Activated CD8-positive, alpha-beta memory T cell treated with anti-CD3 and anti-CD28 coated beads, Interleukin-2, amount 50 U/mL, for 24 hours (primary cell): ENCODE results near the gene SCAPER.

ENCODE experiments used
- DNase-seq: peaks from one replicate; pipeline ENCODE4 v3.0.0-alpha.2; 2020; ENCODE audit errors: extremely low read depth

Gene SCAPER

DNA sequence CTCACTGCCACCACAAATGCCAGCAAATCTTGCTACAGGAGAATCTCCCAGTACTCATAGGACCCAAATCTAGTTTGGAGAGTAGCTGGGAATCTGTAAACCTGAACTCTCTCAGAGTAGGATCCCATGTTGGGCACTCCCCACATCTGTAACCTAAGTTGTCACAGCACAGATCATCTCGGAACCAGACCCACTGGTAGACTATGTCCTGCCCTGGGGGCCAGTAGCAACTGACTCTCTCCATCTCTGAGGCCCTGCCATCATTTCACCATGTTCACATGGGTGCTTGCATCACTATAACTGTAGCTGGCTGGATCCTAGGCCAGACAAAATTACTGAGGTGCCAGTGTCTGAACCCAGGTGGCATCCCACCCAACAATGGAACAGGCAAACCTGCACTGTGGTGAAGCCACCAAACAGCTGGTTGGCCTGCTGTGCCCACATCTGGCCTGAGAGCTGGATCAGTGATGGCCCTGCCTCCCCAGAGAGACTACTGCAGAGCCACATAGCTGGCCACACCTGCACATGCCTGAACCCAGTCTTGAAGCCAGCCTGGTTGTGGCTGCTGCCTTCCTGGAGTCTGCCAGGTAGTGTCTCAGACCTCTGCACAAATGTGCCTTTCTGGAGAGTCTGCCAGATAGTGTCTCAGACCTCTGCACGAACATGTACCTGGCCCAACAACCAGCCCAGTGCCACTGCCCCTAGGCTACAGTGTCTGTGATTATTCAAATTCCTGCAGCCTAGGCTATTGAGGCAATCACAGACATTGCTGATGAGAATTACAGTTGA, 486.6 kb downstream of the SCAPER start:
- DNase-seq = no peak

DNA sequence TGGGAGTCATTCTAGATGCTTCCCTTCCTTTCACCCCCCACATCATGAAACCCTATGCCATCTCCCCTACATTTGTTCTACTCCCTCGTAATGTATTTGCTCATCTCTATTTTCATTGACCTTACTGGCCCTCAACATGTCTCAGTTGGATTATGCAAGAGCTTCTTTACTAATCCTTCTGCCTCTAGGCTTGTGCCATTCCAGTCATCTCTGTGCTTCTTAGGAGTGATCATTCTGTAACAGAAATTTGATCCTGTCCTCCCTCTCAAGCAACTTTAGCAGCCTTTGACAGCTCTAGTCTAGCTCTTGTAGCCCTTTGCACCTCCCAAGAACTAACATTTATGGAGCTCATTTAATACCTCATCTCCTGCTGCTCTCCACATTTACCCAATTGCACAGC, 503.9 kb downstream of the SCAPER start:
- no peak for DNase-seq

DNA sequence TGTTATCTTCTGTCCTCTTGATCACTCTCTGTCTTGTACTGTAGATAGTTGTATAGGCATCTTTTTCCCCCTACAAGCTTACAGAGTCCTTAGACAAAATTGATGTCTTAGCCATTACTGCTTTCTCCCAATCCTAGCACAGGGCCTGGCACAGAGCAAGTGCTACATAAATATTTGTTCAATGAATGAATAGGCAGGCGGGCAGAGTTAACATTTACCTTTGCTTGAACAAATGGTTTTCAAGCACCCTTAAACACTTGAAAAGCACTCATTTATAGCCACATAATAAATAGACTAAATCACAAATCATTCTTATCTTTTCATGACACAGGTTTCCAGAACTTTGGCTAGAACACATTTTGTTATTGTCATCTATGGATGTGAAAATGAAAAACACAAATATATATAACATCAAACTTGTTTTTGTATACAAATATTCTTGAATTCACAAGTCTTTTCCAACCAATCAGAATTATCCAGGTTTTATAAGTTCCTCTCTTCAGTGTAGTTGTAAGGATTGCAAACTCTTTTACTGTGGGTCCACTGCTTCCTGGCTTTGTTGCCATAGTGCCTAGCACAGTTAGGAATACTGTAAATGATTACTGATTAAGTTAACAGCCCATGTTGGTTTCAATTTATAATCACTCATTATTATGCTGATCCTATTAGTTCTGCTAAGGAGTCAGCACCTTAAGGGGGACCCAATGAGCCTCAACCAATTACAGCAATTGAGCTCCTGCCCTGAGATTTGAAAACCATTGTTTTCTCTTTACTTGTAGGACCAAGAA, 506.6 kb downstream of the SCAPER start:
- DNase-seq = no peak

DNA sequence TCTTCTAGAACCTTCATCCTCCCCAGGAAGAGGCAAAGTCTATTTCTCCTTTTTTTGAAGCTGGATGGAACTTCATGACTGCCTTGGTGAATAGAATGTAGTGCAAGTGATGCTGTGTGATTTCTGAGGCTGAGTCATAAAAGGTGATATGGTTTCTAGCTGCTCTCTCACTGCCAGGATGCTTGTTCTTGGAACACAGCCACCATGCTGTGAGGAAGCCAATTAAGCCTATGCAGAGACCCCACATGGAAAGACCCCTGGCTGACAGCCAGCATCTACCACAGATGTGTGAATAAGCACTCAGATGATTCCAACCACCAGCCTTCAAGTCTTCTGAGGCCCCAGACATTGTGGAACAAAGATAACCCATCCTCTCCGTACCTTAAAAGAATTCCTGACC, 511.5 kb downstream of the SCAPER start:
- no peak for DNase-seq

DNA sequence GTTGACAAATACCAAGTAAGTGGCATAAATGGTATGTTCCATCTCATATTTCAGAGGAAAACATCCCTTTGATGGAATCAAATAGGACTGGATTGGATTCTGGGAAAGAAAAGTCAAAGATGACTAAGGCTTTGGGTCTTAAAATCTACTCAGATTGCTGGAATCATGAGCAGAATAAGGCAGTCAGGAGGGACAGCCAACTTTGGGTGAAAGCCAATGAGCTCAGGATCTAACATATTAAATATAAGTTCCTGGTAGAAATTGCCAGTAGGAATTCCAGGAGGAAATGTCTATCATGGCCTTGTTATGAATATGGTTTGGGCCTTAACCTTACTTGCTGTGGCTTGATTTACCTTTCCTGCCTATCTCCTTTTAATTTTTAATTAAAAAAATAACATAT, 513.3 kb downstream of the SCAPER start:
- no peak for DNase-seq

DNA sequence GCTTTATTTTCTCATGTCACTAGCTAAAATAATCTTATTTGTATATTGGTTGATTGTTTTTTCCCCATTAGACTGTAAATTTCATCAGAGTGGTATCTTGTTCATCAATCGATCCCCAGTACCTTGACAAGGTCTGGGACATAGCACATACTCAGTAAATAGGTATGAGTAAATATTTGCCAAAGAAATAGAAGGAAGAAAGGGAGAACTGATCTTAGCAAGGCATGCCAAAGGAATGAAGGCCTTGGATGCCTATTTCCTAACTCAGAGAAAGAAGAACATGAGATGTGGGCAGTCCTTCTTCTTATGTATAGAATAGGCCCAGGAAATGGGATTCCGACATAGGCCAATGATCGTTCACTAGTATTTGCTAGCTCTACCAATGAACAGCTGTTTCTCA, 513.8 kb downstream of the SCAPER start:
- no peak for DNase-seq

DNA sequence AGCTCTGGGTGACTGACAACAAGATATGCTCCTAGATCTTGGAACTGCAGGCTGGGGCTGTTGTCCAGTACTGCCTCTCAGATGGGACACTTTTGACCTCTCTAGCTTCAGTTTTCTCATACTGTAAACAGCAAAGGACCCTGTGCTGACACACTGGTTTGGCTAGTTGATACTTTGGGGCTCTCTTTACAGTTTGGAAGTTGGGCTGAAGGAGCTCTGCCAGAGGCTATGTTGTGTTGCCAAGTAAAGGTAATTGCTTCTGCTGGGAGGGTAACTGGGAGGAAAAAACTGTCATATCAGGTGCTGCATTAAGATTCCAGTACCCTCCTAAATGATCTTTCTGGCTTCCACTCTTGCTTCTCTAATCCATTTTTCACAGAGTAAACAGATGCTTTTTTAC, 514.6 kb downstream of the SCAPER start:
- no peak for DNase-seq

DNA sequence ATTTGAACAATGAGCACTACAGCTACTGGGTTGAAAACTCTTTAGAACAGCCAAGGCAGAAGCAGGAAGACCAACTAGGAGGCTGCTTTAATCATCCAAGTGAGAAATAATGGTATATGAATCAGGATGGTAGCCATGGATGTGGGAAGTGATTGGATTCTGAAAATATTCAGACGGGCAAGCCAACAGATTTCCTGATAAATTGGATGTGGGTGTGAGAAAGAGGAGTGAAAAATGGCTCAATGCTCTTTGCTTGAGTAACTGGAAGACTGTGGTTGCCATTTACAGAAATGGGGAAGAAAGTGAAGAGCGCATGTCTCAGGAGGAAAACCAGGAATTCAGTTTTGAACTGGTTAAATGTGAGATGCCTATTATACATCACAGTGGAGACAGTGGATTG, 518.2 kb downstream of the SCAPER start:
- DNase-seq = no peak

DNA sequence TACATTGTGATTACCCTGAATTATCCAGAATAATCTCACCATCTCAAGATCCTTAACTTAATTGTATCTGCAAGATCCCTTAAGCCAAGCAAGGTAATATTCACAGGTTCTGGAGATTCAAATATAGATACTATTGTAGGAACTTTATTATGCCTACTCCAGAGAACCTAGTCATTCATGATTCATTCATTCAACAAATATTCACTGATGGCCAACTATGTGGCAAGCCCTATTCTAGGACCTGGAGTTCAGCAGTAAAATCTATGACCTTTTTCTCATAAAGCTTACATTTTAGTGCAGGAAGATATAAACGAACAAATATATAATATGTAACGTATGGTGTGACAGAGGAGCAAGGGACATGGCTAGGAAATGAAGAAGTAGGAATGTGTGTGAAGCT, 519.0 kb downstream of the SCAPER start:
- DNase-seq = no peak

DNA sequence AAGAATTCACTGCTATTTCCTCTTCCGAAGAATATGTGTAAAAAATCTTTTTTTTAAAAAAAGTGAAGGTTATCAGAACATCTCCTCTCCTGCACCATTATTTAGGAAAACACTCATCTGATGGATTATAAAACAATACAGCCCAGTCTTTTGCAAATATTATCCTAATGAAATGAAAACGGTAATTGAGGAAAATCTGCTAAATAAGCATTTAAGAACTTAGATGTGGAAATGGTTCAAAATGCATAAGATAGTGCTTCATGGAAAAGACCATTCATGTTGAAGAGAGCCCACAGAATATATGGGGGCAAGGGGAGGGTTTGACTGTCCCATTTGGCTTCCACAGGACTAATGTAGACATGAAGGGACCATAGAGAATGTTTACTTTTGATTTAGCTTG, 520.7 kb downstream of the SCAPER start:
- no peak for DNase-seq

DNA sequence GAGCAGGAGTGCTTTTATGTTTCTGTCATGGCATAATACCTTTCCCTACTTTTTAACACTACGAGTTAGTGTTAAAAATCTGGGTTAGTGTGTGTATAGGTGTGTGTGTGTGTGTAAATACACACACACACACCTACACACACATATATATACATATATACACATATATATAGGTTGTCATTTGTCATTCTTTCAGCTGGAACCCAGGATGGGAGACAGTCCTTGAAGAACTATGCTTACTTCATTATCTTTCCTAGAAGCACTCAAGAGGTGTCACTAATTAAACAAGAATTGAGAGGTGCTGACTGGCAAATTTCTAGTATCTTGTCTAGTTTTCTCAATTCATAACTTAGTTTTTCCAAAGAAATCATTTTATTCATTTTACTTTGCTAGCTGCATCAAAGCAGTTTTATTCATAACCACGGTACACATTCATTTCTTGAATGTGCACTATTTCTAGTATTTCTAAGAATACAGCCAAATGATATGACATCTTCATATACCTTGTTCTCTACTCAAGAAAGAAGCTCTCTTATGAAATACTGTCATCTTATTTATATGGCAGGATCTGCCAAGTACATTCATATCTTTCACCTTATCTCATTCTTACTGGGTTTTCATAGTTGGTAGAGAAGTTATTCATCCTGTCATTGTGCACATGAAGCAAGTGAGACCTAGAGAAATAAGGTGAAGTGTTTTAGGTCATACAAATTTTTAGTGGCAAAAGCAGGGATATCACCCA, 522.0 kb downstream of the SCAPER start:
- no peak for DNase-seq

DNA sequence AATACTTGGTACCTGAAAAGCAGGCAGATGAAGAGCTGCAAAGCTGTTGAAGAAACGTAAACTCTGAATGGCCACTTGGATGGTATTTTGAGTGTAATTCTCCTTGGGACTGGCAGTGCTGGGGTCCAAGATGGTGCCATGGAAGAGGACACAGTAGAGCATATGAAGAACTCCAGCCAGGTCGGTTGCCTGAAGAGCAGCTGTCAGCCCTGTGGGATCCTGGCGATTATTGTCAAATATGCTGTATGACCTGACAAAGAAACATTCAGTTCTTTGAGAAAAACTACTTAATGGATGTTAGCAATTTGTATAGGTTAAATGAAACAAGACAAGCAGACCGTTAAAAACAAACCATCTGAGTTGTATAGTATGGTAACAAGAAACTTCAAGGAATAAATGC, 523.8 kb downstream of the SCAPER start:
- DNase-seq = no peak

DNA sequence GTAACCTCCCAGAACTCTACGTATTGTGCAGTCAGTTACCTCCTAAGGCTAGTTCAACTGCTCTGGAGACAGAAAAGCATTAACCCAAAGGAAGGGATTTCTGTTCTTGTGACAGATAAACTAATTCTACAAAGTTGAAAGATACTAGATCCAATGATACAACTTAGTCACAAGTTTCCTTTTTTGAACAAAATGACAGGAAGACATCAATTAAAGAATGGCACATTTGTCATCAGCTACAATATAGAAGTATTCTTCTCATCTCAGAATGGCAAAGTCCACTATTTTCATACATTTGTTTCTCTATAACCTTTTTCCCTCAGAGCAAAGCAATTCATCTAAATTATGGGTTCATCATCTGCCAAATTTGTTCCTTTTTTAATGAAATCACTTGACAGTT, 524.9 kb downstream of the SCAPER start:
- DNase-seq = no peak

DNA sequence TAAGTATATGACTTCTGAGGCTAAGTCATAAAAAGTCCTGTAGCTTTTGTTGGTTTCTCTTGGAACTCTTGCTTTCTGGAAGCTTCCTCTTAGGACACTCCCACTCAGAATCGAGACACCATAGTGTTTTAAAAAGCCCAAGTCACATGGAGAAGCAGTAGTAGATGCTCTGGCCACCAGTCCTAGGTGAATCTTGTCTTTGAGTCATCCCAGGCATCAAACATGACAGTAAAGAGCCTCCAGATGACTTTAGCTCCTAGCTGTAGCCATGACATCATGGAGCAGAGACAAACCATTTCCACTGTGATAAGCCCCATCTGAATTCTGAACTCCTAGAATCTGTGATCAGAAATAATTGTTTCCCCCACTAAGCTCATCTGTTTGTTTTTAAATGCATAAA, 526.4 kb downstream of the SCAPER start:
- DNase-seq = no peak

DNA sequence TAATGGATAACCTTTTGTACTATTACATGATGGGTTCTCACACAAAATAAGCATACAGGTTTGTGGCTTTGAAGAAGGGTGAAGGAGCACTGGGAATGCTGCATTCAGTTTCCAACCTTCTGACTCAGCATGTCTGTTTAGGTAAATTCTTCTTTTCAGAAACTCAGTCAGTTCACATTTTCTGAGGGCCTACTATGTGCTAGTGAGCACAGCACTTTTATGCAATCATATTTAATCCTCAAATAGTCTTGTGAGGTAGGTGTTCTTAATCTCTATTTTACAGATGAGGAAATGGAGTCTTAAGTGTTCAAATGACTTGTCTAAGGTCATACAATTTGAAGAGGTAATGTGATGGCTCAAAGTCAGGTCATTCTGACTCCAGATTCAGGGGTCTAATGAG, 527.4 kb downstream of the SCAPER start:
- no peak for DNase-seq

DNA sequence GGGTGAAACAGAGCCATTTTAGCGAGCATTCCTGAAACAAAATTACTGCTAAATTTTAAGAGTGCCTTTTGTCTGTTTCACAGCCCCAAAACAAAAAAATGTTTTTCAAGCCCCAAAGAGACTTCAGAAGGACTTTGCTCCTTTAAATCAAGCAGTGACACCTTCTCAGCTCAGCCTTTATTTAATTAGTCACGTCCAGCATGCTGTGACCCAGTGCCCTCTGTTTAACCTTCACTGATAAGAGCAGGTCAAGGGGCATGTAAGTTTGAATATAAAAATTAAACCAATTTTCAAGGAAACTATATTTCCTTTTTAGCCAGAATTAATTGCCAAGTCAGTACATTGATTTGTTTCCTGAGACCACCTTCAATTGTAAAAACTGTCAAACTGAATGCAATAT, 527.9 kb downstream of the SCAPER start:
- DNase-seq = no peak

DNA sequence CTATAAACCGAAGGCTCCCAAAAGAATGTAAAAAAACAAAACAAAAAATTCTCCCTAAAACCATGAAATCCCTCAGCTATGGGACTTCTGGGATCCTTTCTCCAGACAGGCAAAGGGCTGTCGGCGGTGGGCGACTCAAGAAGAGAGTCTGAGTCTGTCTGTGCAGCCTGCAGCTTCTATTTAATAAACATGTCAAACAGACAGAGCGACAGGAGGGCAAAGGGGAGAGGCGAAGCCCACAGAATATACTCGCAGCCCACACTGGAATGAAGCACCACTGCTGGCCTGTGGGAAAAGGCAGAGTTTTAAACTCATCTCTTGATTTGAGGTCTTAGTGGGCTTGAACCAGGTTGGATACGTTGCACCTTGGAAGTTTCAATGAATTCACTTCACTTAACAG, 528.3 kb downstream of the SCAPER start:
- no peak for DNase-seq

DNA sequence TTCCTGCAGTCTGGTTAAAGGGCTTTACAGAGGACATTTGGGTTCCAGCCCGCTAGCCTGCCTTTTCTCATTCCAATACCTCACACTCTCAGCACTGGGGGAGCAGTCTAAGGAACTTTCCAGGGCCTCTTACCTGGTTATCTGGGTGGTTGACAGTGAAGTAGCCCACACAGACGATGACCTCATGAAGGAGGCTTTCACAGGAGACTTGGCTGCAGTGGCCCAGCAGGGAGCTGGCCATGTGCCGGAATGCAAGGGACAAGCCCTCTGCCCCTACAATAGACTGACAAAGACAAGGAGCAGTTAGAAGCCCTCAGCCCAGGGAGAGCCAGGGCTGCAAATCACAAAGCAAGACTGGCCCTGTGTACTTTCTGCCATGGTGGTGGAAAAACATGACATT, 529.1 kb downstream of the SCAPER start:
- no peak for DNase-seq

DNA sequence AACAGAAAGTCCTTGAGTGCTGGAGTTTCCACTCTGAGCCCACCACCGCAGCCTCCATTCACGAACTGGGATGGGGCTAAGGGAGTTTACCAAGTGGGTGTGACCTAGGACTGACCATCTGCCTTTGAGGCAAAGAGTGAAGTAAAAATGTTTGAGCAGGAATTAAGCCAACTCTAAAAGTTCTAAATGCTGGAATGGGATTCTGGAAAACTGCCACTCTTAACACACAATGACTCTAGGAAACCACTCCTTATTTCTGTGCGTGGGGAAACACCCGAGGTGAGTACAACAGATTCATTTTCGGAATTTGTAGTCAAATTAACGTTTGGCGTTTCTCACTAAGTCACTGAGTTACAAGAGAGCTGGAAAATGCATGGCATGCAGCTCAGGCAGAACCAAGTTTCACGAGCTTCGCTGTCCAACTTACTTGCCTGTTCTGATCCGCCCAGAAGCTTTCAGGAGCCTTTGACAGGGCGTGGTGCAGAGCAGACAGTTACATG, 537.0 kb downstream of the SCAPER start:
- no peak for DNase-seq

DNA sequence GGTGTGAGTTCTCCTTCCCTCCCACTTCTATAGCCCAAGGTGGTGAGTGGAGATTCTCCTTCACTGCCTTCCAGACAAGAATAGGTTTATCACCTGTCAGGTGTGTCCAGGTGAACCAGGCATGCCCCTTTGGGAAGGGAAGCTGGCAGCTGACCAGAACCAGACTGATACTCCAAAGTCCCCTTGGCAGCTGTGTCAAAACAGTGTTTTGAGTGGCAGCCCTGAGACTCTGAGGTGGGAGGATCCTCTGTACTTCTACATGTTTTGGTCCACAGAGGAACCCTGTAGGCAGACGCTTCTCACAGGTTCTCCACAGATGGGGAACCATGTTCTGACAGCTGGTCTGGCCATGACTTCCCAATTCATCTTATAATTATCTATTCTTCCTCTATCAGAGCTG, 538.4 kb downstream of the SCAPER start:
- no peak for DNase-seq

DNA sequence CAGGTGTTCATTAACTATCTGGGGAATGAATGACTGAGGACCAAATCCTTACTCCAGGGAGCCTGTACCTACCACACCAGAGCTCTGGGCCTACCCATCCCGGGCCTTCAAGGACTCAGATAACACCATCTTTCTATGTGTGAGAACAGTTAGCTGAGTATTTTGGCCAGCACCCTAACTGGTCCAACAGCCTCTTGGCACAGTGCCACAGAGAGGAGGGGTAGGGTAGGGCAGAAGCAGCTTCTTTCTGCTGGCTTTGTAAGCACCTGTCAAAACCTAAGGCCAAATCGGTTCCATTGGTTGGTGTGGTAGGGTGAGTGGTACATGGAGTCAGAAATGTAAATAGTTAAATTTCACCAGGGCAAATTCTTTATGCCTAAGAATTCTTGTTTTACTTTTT, 541.9 kb downstream of the SCAPER start:
- no peak for DNase-seq

DNA sequence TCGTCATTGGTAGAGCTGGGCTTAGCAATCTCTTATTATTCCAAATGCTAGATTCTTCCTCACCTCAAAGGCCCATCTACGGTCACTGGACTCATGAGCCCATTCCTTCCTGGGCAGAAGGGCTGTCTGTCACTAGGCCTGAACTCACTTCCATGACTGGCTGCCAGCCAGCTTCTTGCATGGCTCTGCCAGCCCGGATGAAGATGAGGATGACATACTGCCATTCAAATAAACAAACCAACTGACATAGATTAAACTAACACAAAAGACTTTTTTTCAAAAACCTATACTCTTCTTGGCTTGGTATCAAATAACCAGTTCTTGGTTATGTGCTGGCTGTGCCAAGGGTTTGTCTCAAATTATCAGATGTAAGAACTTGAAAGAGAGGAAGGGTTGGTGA, 544.7 kb downstream of the SCAPER start:
- no peak for DNase-seq

DNA sequence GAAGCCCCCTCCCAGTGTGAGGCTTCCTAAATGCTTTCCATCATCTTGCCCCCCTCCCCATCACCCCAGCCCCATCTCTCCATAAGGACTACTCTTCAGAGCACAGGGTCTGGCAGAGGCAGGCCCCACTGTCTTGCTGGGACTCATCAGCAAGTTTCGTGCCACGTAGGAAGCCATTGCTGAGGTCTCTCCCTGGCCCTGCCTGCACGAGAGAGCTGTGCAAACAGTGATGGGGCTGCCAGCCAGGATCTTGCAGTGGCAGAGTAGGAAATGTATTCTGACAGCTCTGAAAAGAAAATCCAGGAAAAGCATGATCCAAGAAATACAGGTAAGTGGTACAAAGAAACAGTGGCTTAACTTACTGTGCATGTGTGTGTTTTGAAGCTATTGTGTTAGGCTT, 546.0 kb downstream of the SCAPER start:
- DNase-seq = no peak
